8988T (cell line): ENCODE measurements around the gene C21orf58.
A peak's percentile ranks its signal among the peaks of the same experiment; 100 is the strongest.

ENCODE experiments used
- DNase-seq: peaks from one replicate; pipeline ENCODE4 v3.0.0; 2011

Gene C21orf58

DNA sequence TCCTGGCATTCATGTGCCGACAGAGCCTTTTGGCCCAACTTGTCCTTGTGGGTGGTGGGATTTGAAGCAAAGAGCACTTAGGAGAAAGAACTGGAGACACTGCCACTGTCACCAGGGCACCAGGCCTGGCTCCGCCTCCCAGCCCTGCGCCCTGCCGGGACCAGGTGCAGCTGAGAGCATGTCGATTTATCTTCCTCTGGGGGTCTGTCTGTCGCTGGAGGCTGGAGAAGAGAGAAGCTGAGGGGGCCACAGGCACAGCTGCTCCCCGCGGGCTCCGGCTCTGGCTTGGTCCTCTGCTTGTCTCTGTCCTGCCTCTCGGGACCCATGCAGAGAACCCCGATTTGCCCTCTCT lies 28.5 kb upstream of the C21orf58 start:
- DNase-seq, result no peak

DNA sequence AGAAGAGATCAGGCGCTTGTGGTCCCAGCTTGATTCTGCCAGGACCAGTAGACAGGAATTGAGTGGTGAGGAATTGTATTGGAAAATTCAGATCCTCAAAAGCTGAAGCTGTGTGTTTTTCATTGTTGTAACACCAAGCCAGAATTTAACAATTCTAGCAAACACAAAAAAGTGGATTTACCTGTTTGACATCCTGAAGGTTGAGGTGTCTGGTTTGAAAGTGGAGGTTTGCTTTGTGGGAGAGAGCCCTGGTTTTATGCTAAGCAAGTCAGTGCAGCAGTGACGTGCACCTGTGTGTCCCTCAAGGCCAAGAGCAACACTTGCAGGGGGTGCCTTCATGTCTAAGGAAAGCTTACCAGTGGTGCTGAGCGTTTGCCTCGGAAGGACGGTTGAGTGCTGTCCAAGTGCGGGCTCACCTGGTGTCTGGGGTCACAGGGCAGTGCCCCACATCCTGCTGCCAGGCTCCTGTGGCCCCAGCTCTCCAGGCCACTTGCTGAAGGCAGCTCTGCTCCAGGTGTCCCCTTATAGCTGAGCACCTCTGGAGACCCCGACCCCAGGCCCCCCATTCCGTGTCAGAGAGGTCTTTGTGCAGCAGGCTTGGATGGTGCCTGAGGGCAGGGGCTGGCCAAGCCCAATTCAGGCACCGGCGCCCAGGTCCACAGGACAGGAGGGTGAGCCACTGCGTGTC lies 27.9 kb upstream of the C21orf58 start:
- DNase-seq, result no peak

GRCh38 chr21:46350981-46351380 lies 27.3 kb upstream of the C21orf58 start:
- no peak for DNase-seq

- DNase-seq, result no peak
These were observed 26.9 kb upstream of the C21orf58 start for GRCh38 chr21:46350571-46350970.

- DNase-seq, result no peak
These were observed 25.6 kb upstream of the C21orf58 start for GRCh38 chr21:46349134-46349760.

GRCh38 chr21:46347791-46348381 lies 24.2 kb upstream of the C21orf58 start:
- no peak for DNase-seq

DNA sequence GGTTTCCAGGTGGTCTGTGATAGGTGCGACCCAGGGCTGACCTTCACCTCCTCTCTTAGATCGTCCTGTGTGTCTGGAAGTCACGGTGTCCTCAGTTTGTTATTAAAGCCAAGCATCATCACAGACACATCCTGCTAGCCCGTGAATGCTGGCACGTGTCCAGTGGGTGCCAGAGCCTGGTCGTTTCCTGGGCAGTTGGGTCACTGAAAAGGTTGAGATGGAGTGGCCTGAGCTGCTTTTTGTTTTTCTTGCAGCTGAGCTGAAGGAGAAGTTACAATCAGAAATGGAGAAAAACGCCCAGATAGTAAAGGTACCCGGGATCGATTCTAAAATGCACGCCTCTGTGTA lies 23.5 kb upstream of the C21orf58 start:
- DNase-seq, result no peak

DNA sequence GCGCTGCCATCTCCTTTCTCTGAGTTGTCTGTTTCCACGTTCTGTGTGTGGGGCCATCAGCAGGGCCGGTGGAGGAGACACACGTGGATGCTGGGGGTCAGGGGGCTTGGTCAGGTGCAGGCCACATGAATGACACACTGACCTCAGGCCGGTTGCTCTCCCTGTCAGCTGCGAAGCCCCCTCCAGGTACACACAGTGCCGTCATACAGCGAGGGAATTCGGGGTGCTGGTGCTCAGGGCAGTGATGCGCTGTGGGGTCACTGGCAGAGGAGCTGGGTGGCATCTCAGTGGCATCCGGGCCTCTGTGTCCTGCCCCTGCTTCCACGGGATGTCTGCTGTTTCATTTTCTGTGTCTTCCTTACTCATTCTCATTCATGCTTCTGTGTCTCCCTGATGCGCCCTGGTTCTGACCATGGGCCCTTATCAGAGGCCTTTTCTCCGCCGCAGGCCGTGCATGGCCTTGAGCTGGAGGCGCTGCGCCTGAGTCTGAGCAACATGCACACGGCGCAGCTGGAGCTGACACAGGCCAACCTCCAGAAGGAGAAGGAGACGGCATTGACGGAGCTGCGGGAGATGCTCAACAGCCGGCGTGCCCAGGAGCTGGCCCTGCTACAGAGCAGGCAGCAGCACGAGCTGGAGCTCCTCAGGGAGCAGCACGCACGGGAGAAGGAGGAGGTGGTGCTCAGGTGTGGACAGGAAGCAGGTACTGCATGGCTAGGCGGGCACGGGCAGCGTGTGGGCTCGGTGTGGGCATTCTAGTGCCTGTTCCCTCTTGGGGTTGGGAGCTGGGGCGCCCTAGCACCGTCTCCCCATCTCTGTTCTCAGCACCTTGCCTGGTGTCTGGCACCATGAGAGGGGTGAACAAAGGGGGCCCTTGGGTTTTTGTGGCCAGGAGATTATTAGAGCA lies 22.9 kb upstream of the C21orf58 start:
- DNase-seq, result no peak

- no peak for DNase-seq
These were observed 22.2 kb upstream of the C21orf58 start for GRCh38 chr21:46345861-46346260.

GRCh38 chr21:46344219-46344915 lies 20.7 kb upstream of the C21orf58 start:
- no peak for DNase-seq

- no peak for DNase-seq
These were observed 17.3 kb upstream of the C21orf58 start for GRCh38 chr21:46340998-46341397.

DNA sequence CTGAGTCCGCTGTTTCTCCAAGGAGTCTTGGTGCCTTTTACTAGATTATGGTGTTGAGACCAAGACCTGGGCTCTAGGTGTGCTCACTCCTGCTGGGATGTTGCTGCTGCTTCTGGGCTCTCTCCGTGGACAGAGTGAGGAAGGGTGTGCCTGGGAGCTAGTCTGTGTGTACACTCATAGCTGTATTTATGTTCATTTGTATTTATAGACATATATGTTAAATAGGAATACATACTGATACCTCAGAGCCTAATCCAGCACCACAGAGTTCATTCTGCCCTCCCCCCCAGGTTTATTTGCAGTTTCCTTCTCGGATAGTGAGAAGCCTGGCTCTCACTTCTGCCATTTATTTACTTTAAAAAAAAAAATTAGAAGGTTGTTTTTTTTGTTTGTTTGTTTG lies 12.9 kb upstream of the C21orf58 start:
- DNase-seq, result no peak

GRCh38 chr21:46334351-46335140 lies 10.9 kb upstream of the C21orf58 start:
- DNase-seq, result no peak

DNA sequence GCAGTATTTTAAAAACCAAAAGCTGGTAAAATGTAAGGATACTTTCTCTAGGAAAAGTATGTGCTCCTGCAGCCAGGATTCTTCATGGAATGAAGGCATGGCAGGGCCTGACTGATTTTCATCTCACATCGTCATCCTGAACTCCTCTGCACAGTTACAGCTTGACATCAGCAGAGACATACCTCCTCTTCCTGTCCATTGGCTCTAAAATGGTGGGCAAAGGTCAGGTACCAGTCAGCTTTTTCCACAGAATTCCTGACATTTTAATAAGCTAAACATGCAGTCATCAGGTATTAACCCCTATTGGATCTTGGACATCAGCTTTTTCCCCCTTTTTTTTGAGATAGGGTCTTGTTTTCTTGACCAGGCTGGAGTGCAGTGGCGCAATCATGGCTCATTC lies 6.1 kb upstream of the C21orf58 start:
- no peak for DNase-seq

GRCh38 chr21:46328151-46328550 lies 4.5 kb upstream of the C21orf58 start:
- no peak for DNase-seq

DNA sequence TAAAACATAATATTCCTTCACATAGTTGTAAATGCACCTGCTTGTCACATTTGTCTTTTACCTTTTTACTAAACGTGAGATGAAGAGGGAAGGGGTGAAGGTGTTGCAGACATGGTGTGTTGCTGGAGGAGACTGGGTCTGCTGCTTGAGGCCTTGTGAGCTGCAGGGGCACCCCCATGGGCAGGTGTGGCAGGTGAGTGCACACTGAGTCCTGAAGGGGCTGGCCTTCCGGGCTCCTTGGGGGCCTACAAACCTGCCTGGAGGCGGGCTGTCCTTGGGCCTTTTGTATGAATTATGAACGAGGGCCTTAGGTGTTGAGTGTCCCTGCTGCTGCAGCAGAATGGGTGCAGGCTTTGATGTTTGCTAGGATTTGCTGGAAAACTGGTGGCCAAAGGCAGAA lies 4.0 kb upstream of the C21orf58 start:
- no peak for DNase-seq

DNA sequence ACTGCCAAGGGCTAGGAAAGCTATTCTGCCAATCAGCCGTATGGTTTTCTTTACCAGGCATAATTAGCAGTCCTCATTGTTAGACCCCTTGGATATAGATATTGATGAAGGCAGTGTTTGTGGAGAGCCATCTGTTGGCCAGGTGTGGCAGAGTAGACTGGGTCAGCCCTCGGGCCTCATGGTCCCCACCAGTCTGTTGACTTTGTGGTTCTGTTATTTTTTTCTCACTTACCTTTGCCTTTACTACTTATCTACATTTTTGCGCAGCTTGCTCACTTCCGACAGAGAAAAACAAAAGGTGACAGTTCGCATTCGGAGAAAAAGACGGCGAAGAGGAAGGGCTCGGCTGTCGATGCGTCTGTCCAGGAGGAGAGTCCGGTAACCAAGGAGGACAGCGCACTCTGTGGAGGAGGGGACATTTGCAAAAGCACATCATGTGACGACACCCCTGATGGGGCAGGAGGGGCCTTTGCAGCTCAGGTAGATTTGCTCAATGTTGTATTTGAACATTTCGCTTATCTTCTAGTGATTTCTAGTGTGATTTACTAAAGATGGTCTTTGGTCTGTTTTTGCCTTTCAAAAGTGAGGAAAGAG lies 2.5 kb upstream of the C21orf58 start:
- no peak for DNase-seq

- DNase-seq, result peak; percentile 62
These were observed 1.6 kb upstream of the C21orf58 start for GRCh38 chr21:46325073-46325912.

DNA sequence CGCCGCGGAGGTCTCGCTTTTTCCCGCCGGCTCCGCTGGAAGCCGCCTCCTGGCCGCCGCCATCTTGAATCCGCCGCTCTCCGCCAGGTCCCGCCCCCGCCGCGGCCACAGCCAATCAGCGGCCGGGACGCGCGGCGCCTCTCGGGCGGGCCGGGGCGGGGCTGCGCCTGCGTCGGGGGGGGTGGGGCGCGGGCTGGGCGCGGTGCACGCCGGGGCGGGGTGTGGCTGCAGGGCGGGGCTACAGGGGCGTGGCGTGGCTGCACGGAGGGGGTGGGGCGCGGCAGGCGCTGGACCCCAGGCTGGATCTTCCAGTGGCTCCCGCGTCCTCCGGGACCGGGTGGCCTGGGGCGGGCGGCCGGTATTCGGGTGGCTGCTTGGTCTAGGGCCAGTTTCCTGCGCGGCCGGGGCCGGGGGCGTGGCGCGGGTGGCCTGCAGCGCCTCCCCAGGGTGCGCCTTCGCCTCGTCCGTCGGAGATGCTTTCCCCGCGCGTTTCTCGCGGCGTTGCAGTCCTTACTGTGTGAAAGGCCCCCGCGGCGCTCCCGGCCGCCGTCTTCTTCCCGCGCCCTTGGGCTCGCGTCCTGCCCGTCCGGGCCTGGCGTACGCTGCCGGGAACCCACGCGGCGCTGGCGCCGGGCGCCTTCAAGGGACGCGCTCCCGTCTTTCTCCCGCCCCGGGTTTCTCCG lies 861 bp upstream of the C21orf58 start:
- DNase-seq, result peak; percentile 74

DNA sequence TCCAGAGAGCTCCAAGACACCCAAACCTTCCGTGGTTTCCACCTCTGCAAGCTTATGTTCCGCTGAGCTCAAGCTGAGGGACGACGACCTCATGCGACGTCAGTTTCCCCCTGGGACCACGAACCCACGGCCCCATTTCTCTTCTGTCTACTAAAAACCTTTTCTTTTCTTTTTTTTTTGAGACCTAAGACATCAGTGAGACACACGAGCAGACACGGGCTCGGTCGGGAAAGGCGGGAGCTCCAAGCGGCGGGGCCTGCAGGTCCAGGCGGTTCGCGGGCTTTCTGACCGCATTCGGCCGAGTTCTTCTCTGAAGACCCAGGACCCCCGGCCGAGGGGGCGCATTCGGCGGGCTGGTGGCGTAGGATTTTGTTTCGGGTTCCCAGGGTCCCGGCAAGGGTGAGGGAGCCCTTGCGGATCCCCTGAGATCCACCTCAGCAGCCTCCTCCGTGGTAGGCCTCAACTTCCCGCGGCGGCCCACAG lies 402 bp downstream of the C21orf58 start:
- no peak for DNase-seq
